Urinary bladder (tissue), 4 donors: ENCODE measurements around the gene ZFYVE1. TPM values are rescaled to one million over a fixed set of nuclear protein-coding genes. Genes with fewer than 3 reads are reported as not detected.
"Not testable (repeated sequence)": the region's sequence is repeated elsewhere in the genome, so short reads cannot be mapped to it uniquely, and the experiment has no call there.

Experiments used
- DNase-seq: peaks from one replicate; pipeline ENCODE4 v3.0.0-alpha.2; 2015; ENCODE audit errors: extremely low spot score
- H3K27ac ChIP-seq: one replicate; pipeline ENCODE4 v1.5.1; 2013; ENCODE audit warnings: low read depth, mild to moderate bottlenecking, moderate library complexity
- H3K36me3 ChIP-seq: one replicate; pipeline ENCODE4 v1.6.1; 2013; ENCODE audit warnings: mild to moderate bottlenecking, moderate library complexity; ENCODE audit not compliant: insufficient read depth
- H3K4me1 ChIP-seq: one replicate; pipeline ENCODE4 v1.6.1; 2013; ENCODE audit warnings: mild to moderate bottlenecking, moderate library complexity; ENCODE audit not compliant: insufficient read depth
- H3K4me3 ChIP-seq: one replicate; pipeline ENCODE4 v1.5.1; 2013; ENCODE audit warnings: low read depth, low read length
- WGBS: extraction: QIAGEN DNeasy Blood & Tissue Kit; methylation state at CpG from one replicate; pipeline ENCODE4 v1.1.7; 2013; 5-methylcytosine and 5-hydroxymethylcytosine counted together
- polyA plus RNA-seq: library from polyadenylated mRNA; stranded (reverse); fragments of 200-250 nt; gene quantifications from one replicate; pipeline ENCODE4 v1.2.3, GENCODE V29; 2013
- total RNA-seq: library from RNA; depleted of rRNA; stranded (reverse); fragments of >200 nt; gene quantifications from one replicate; pipeline ENCODE4 v1.2.3, GENCODE V29; 2014
- donor health status: healthy with polysubstance abuse.
- donor health status: healthy.

Gene ZFYVE1, protein sequence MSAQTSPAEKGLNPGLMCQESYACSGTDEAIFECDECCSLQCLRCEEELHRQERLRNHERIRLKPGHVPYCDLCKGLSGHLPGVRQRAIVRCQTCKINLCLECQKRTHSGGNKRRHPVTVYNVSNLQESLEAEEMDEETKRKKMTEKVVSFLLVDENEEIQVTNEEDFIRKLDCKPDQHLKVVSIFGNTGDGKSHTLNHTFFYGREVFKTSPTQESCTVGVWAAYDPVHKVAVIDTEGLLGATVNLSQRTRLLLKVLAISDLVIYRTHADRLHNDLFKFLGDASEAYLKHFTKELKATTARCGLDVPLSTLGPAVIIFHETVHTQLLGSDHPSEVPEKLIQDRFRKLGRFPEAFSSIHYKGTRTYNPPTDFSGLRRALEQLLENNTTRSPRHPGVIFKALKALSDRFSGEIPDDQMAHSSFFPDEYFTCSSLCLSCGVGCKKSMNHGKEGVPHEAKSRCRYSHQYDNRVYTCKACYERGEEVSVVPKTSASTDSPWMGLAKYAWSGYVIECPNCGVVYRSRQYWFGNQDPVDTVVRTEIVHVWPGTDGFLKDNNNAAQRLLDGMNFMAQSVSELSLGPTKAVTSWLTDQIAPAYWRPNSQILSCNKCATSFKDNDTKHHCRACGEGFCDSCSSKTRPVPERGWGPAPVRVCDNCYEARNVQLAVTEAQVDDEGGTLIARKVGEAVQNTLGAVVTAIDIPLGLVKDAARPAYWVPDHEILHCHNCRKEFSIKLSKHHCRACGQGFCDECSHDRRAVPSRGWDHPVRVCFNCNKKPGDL
- 11.9 TPM for total RNA-seq
- polyA plus RNA-seq, result 14.3 TPM

DNA sequence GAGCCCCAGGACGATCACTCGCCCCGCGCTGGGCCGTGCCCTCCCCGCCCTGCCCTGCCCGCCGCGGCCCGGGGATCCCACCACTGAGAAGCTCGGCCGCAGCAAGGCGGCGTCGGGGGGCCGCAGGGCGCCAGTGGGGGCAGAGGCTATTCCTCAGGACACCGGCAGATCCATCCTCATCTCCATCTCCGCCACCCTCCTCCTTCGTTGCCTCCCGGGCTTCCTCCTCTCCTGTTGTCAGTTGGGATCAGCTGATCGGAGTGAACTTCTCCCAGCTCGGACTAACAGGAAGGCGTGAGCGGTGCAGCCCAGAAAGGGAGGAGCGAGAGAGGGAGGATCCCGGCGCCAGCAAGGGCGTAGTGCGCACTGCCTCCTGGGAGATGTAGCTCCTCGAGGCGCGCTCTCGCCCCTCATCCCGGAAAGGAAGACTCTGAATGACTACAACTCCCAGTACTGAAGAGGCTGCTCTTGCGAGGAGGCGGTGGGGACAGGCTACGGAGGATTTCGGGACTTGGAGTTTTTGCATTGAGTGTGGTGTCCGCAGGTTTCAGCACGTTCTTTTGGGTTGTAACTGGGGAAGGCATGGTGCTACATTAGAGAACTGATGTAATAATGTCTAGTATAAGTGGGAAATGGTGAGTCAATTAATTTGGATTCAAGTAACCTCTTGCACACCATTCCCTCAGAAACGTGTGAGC lies at the start of gene ZFYVE1:
ZFYVE1 (minus strand) TSS at position 262 of the 698 bp plus-strand sequence. CDS start 2,598 bp downstream, outside the sequence.
- peaks cover 2% of the 10 kb centered on the region for H3K36me3 ChIP-seq
- DNase-seq, result peak; percentile 95
- WGBS, result under 1% methylated on average over 42 of the region's 42 CpGs
- no peaks in the 10 kb centered on the region for H3K4me1 ChIP-seq
- peak within 1 kb of the TSS; percentile 84 for H3K4me3 ChIP-seq
- peak within 1 kb of the TSS; percentile 84 for H3K27ac ChIP-seq

DNA sequence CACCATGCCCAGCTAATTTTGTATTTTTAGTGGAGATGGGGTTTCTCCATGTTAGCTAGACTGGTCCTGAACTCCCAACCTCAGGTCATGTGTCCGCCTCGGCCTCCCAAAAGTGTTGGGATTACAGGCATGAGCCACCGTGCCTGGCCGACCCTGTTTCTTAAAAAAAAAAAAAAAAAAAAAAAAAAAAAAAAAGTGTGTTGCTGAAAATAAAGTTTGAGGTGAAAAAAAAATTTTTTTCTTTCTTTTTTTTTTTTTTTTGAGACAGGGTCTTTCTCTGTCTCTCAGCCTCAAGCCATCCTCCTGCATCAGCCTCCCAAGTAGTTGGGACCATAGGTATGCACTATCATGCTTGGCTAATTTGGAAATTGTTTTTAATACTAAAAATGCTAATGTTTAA lies 42.7 kb upstream of the ZFYVE1 start:
- no peak for DNase-seq
- no peaks in the 10 kb centered on the region for H3K4me1 ChIP-seq
- H3K27ac ChIP-seq, result no peak overlapping the region
- 96% methylated on average over 4 of the region's 4 CpGs for WGBS
- no peaks in the 10 kb centered on the region for H3K36me3 ChIP-seq
- no peak overlapping the region for H3K4me3 ChIP-seq

DNA sequence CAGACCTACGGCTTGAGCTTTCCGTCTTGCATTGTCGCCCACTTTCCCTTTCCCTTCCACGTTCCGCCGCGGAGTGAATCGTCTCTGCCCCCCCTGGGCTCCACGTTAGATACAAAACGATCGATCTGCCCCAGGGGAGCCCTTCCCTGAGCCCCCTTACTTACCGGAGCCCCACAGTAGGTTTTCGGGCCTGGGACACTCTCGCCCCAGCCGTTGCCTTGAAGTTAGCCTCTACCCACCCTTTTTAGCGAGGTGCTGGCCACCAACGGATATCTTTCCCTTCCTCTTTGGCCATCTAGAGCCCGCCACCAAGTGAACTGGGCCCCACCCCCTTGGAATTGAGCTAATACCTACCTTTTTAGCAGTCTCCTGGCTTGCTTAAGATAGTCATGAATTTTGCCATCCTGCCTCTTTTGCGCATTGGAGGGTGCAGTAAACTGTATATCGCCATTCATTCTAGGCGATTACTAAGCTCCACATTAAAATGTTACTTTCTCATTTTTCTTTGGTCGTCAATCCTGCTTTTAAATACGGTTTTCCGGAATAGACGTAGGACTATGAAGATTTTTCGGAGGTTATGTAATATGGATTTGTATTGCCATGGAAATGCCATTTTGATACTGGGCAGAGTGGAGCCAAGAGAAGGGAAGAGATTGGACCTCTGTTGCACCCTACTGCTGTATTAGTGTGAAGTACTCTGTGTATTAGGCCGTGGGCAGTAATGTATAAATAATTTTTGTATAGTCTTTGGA lies 32.2 kb upstream of the ZFYVE1 start:
- DNase-seq, result peak; percentile 10
- WGBS, result under 1% methylated on average over 27 of the region's 27 CpGs
- no peaks in the 10 kb centered on the region for H3K4me1 ChIP-seq

DNA sequence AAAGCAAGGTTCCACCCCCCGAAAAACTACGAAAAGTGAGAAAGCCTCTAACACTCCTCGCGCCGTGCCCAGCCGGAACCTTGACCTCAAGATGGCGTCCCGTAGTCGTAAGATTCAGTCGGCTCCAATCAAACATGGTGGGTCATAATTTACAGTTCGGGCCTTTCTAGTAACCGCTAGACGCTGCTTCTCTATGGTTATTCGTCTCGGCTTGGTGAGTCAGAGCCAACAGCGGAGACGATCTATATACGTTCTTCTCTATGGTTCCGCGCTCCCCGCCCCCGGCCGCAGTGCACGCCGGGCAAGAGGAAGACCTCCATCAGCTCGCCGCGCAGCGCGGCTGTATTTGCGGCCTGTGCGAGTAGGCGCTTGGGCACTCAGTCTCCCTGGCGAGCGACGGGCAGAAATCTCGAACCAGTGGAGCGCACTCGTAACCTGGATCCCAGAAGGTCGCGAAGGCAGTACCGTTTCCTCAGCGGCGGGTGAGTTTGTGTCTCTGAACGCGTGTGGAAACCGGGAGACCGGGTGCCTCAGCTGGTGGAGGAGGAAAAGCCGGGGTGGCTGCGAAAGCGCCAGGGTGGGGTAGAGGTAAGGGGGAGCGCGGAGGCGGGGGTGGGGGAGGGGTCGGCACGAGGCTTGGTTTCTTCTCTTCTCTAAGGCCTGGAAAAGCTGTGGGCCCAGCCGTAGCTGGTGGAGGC lies 31.5 kb upstream of the ZFYVE1 start, which contains the start of gene RBM25:
RBM25 (plus strand) TSS at position 311 of the 698 bp plus-strand sequence. CDS start 13,108 bp downstream, outside the sequence.
- Histone ChIP-seq H3K27ac (peak within 1 kb of the TSS; percentile 97), H3K4me3 (peak within 1 kb of the TSS; percentile 96), H3K36me3 (no peaks in the 10 kb centered on the region), H3K4me1 (no peaks in the 10 kb centered on the region)
- DNase-seq, result peak; percentile 98
- WGBS, result under 1% methylated on average over 57 of the region's 57 CpGs

More for the DNA sequence above, 32.2 kb upstream of the ZFYVE1 start:
- Histone ChIP-seq H3K36me3 (no peaks in the 10 kb centered on the region), H3K4me3 (peak overlapping the region; percentile 96), H3K27ac (peak overlapping the region; percentile 97)

DNA sequence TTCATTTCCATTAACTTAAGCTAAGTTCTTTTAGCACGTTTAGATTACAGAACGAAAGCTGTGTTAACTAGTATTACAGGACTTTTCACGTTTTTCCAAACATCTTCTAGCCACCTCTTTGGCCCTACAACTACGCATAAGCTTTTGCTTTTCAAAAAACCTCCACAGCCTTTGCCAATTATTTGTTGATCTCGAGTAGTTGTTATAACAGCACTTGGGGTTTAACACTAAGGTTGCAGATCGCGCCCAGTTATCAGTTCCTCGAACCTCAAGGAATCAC lies 31.0 kb upstream of the ZFYVE1 start:
- DNase-seq, result no peak
- Histone ChIP-seq H3K36me3 (no peaks in the 10 kb centered on the region), H3K27ac (peak overlapping the region; percentile 77), H3K4me3 (peak overlapping the region; percentile 54), H3K4me1 (no peaks in the 10 kb centered on the region)
- WGBS, result 5% methylated on average over 8 of the region's 8 CpGs

DNA sequence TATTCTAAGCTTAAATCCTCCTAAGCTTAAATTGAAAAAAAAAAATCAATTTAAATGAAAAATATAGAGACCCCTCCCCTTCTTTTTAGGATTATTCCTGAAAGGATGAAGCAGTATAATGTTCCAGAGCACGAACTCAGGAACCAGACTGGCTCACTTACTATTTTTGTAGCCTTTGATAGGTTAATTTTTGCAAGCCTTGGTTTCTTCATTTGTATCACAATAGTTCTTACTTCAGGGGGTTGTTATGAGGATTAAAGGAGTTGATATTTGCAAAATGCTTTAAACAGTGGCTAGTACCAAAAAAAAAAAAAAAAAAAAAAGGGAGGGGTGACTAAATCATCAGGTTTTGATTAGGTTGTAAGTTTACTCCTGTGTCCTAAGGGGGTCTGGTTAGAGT lies 28.3 kb upstream of the ZFYVE1 start:
- DNase-seq, result no peak
- H3K27ac ChIP-seq, result no peak overlapping the region
- WGBS, result 88% methylated on average over 1 of the region's 1 CpG
- no peak overlapping the region for H3K4me3 ChIP-seq
- H3K4me1 ChIP-seq, result no peaks in the 10 kb centered on the region
- no peaks in the 10 kb centered on the region for H3K36me3 ChIP-seq

DNA sequence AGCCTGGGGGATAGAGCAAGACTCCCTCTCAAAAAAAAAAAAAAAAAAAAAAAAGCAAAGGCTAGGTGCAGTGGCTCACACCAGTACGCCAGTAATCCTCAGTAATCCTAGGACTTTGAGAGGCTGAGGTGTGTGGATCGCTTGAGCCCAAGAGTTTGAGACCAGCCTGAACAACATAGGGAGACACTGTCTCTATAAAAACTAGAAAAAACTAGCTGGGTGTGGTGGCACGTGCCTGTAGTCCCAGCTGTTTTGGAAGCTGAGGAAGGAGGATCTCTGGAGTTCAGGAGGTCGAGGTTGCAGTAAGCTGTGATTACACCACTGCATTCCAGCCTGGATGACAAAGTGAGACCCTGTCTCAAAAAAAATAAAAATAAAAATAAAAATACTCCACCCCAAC lies 22.5 kb upstream of the ZFYVE1 start:
- Histone ChIP-seq H3K4me3 (no peak overlapping the region), H3K27ac (no peak overlapping the region), H3K4me1 (no peaks in the 10 kb centered on the region), H3K36me3 (no peaks in the 10 kb centered on the region)
- WGBS, result 39% methylated on average over 4 of the region's 4 CpGs
- no peak for DNase-seq

DNA sequence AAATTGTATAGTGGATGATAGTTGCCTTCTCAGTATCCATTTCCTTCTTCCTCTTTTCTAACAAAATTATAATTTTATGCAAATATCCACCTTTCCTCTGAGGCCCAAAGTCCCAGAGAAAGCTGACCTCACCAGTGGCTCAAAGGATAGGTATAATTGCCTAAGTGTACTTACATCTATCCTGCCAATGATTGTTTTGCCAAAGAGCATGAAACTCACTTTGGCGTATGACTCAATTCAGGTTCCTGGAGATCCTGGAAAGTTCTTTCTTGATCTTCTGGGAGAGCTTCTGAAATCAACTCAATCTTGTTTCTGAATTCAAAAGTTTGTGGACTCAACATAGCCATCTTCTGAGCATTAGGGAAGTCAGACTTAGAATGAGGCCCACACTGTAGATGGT lies 20.9 kb upstream of the ZFYVE1 start:
- H3K27ac ChIP-seq, result no peak overlapping the region
- H3K36me3 ChIP-seq, result no peaks in the 10 kb centered on the region
- 99% methylated on average over 1 of the region's 1 CpG for WGBS
- no peak overlapping the region for H3K4me3 ChIP-seq
- DNase-seq, result no peak
- no peaks in the 10 kb centered on the region for H3K4me1 ChIP-seq

DNA sequence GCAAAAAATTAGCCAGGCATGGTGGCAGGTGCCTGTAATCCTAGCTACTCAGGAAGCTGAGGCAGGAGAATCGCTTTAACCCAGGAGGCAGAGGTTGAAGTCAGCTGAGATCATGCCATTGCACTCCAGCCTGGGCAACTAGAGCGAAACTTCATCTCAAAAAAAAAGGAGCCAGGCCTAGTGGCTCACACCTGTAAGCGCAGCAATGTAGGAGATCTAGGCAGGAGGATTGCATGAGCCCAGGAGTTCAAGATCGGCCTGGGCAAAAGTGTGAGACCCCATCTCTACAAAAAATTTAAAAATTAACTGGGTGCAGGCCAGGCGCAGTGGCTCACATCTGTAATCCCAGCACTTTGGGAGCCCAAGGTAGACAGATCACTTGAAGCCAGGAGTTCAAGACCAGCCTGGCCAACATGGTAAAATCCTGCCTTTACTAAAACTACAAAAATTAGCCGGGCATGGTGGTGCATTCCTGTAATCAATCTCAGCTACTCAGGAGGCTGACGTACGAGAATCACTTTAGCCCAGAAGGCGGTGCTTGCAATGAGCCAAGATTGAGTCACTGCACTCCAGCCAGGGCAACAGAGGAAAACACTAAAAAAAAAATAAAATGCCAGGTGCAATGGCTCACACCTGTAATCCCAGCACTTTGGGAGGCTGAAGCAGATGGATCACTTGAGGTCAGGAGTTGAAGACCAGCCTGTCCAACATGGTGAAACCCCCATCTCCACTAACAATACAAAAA lies 10.0 kb upstream of the ZFYVE1 start:
- not testable (repeated sequence) for H3K4me3 ChIP-seq, DNase-seq, H3K36me3 ChIP-seq, H3K4me1 ChIP-seq, H3K27ac ChIP-seq
- 85% methylated on average over 9 of the region's 9 CpGs for WGBS

DNA sequence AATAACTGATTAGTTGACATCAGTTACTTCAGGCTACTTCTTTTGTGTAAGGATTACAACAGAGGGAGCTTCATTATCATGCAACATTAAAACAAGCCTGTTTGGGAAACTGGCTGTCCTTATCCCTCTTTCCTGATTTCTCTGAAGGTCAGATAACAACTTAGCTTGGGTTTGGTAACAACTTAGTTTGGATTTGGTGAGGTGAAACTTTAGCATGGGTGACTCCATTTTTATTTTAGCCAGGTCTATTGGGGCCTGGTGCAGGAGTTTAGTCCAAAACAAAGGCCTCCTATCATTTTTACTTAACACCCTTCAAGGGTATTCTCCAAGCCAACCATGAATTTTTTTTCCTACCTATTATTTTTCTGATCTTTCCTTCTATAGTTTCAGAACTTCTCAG lies 1.1 kb upstream of the ZFYVE1 start:
- Histone ChIP-seq H3K4me1 (no peaks in the 10 kb centered on the region), H3K36me3 (peaks cover 2% of the 10 kb centered on the region), H3K27ac (no peak overlapping the region), H3K4me3 (no peak overlapping the region)
- no peak for DNase-seq

DNA sequence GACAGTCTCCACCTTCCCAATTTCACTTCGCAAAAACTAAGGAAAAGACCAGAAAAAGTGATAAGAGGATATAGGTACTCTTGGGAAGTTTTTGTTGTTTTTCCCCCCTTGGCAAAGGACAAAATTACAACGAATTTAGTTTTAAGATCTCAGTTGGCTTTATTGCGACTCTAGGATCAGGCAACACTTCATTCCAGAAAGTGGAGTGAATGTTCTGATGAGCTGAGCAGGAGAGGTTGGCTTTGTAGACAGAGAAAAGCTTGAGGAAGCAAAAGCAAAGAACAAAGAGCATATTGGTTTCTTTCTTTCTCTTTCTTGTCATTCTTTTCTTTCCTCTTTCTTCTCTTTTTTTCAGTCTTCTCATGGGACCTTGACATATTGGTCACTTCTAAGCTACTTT lies 640 bp upstream of the ZFYVE1 start:
- H3K36me3 ChIP-seq, result peaks cover 2% of the 10 kb centered on the region
- DNase-seq, result no peak
- H3K27ac ChIP-seq, result no peak overlapping the region
- H3K4me1 ChIP-seq, result no peaks in the 10 kb centered on the region
- H3K4me3 ChIP-seq, result no peak overlapping the region
- WGBS, result 44% methylated on average over 3 of the region's 3 CpGs

DNA sequence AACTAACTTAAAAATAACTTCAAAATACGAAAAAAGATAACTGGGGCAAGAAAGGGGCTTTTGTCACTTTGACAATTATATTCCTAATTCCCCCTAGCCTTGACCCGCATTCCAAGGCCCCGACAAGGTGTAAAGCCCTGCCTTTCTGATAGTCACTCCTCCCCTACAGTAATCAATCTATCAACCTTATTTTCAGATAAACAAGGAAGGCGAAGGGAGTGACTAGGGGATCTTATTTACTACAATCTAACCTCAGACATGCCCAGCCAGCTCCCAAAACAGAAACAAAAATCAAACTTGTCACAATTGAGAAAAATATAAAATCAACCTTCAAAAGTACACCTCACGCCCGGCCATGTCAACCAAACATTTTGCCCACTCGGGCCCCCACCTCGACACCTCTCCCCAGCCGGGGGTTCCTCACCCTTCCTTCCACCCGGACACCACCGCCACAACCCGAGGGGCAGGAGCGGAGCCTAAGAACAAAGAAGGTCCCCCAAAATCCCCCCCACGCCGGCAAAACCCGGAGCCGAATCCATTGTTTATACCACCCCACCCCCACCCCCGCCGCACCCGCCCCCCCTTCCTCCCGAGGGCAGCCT lies 562 bp downstream of the ZFYVE1 start:
- Histone ChIP-seq H3K4me1 (no peaks in the 10 kb centered on the region), H3K36me3 (peaks cover 2% of the 10 kb centered on the region), H3K4me3 (peak overlapping the region; percentile 84), H3K27ac (peak overlapping the region; percentile 84)
- no peak for DNase-seq
- WGBS, result 3% methylated on average over 21 of the region's 21 CpGs
